ENCODE results near the gene SEC14L5.
"Not testable (repeated sequence)": the region's sequence is repeated elsewhere in the genome, so short reads cannot be mapped to it uniquely, and the experiment has no call there.

The SEC14L5 gene

GRCh38 chr16:4942481-4942880 lies 15.6 kb upstream of the SEC14L5 start:
- Histone ChIP-seq H3K4me1 (ENCODE audit: control insufficient read depth, insufficient read depth, low read length) (peaks cover 44% of the 10 kb centered on the region), H3K36me3 (ENCODE audit: control insufficient read depth, insufficient read depth, low read length) (no peaks in the 10 kb centered on the region), H3K27me3 (ENCODE audit: control insufficient read depth, insufficient read depth, low read length) (no peaks in the 10 kb centered on the region), H3K9me3 (ENCODE audit: control insufficient read depth, insufficient read depth, low read length) (no peaks in the 10 kb centered on the region), H3K9ac (ENCODE audit: low read depth, low read length) (no peak overlapping the region), H3K4me3 (ENCODE audit: low read depth, low read length) (no peak overlapping the region), H3K27ac (ENCODE audit: low read depth, low read length) (peak overlapping the region; percentile 96)

GRCh38 chr16:4944333-4945281 lies 13.5 kb upstream of the SEC14L5 start:
- Histone ChIP-seq H3K9ac (ENCODE audit: low read depth, low read length) (peak overlapping the region; percentile 46; the same call in 1 of the 2 replicates), H3K4me1 (ENCODE audit: control insufficient read depth, insufficient read depth, low read length) (peaks cover 57% of the 10 kb centered on the region), H3K9me3 (ENCODE audit: control insufficient read depth, insufficient read depth, low read length) (no peaks in the 10 kb centered on the region), H3K27ac (ENCODE audit: low read depth, low read length) (peak overlapping the region; percentile 96), H3K36me3 (ENCODE audit: control insufficient read depth, insufficient read depth, low read length) (no peaks in the 10 kb centered on the region), H3K27me3 (ENCODE audit: control insufficient read depth, insufficient read depth, low read length) (no peaks in the 10 kb centered on the region), H3K4me3 (ENCODE audit: low read depth, low read length) (no peak overlapping the region)

- H3K9me3 ChIP-seq (ENCODE audit: control insufficient read depth, insufficient read depth, low read length): no peaks in the 10 kb centered on the region
- no peak overlapping the region for H3K4me3 ChIP-seq (ENCODE audit: low read depth, low read length)
- no peak overlapping the region for H3K9ac ChIP-seq (ENCODE audit: low read depth, low read length)
- peak overlapping the region; percentile 96 for H3K27ac ChIP-seq (ENCODE audit: low read depth, low read length)
- no peaks in the 10 kb centered on the region for H3K36me3 ChIP-seq (ENCODE audit: control insufficient read depth, insufficient read depth, low read length)
- H3K4me1 ChIP-seq (ENCODE audit: control insufficient read depth, insufficient read depth, low read length): peaks cover 53% of the 10 kb centered on the region
- no peaks in the 10 kb centered on the region for H3K27me3 ChIP-seq (ENCODE audit: control insufficient read depth, insufficient read depth, low read length)
Measured at GRCh38 chr16:4945560-4946502, 12.3 kb upstream of the SEC14L5 start.

- H3K27me3 ChIP-seq (ENCODE audit: control insufficient read depth, insufficient read depth, low read length): no peaks in the 10 kb centered on the region
- peaks cover 49% of the 10 kb centered on the region for H3K4me1 ChIP-seq (ENCODE audit: control insufficient read depth, insufficient read depth, low read length)
- no peak overlapping the region for H3K4me3 ChIP-seq (ENCODE audit: low read depth, low read length)
- no peak overlapping the region for H3K9ac ChIP-seq (ENCODE audit: low read depth, low read length)
- H3K27ac ChIP-seq (ENCODE audit: low read depth, low read length): no peak overlapping the region
- no peaks in the 10 kb centered on the region for H3K36me3 ChIP-seq (ENCODE audit: control insufficient read depth, insufficient read depth, low read length)
- no peaks in the 10 kb centered on the region for H3K9me3 ChIP-seq (ENCODE audit: control insufficient read depth, insufficient read depth, low read length)
Measured at GRCh38 chr16:4946917-4947316, 11.2 kb upstream of the SEC14L5 start.

- 0 out of 2 replicates have a peak overlapping the region, but pooled peaks have one; percentile 22 for H3K9ac ChIP-seq (ENCODE audit: low read depth, low read length)
Measured at GRCh38 chr16:4947722-4948503, 10.2 kb upstream of the SEC14L5 start.

GRCh38 chr16:4948903-4949766 lies 9.0 kb upstream of the SEC14L5 start:
- no peaks in the 10 kb centered on the region for H3K9me3 ChIP-seq (ENCODE audit: control insufficient read depth, insufficient read depth, low read length)
- H3K4me1 ChIP-seq (ENCODE audit: control insufficient read depth, insufficient read depth, low read length): peaks cover 32% of the 10 kb centered on the region
- H3K27me3 ChIP-seq (ENCODE audit: control insufficient read depth, insufficient read depth, low read length): no peaks in the 10 kb centered on the region
- H3K4me3 ChIP-seq (ENCODE audit: low read depth, low read length): no peak overlapping the region
- H3K9ac ChIP-seq (ENCODE audit: low read depth, low read length): no peak overlapping the region
- no peak overlapping the region for H3K27ac ChIP-seq (ENCODE audit: low read depth, low read length)
- H3K36me3 ChIP-seq (ENCODE audit: control insufficient read depth, insufficient read depth, low read length): no peaks in the 10 kb centered on the region

More at GRCh38 chr16:4947722-4948503, 10.2 kb upstream of the SEC14L5 start:
- Histone ChIP-seq H3K4me3 (ENCODE audit: low read depth, low read length) (no peak overlapping the region), H3K36me3 (ENCODE audit: control insufficient read depth, insufficient read depth, low read length) (no peaks in the 10 kb centered on the region), H3K4me1 (ENCODE audit: control insufficient read depth, insufficient read depth, low read length) (peaks cover 44% of the 10 kb centered on the region), H3K27me3 (ENCODE audit: control insufficient read depth, insufficient read depth, low read length) (no peaks in the 10 kb centered on the region), H3K9me3 (ENCODE audit: control insufficient read depth, insufficient read depth, low read length) (no peaks in the 10 kb centered on the region), H3K27ac (ENCODE audit: low read depth, low read length) (peak overlapping the region; percentile 79)

GRCh38 chr16:4949986-4950385 lies 8.1 kb upstream of the SEC14L5 start:
- H3K9me3 ChIP-seq (ENCODE audit: control insufficient read depth, insufficient read depth, low read length): no peaks in the 10 kb centered on the region
- H3K9ac ChIP-seq (ENCODE audit: low read depth, low read length): no peak overlapping the region
- H3K4me3 ChIP-seq (ENCODE audit: low read depth, low read length): no peak overlapping the region
- H3K27ac ChIP-seq (ENCODE audit: low read depth, low read length): no peak overlapping the region
- no peaks in the 10 kb centered on the region for H3K36me3 ChIP-seq (ENCODE audit: control insufficient read depth, insufficient read depth, low read length)
- H3K4me1 ChIP-seq (ENCODE audit: control insufficient read depth, insufficient read depth, low read length): peaks cover 24% of the 10 kb centered on the region
- no peaks in the 10 kb centered on the region for H3K27me3 ChIP-seq (ENCODE audit: control insufficient read depth, insufficient read depth, low read length)

GRCh38 chr16:4951583-4951982 lies 6.5 kb upstream of the SEC14L5 start:
- H3K27me3 ChIP-seq (ENCODE audit: control insufficient read depth, insufficient read depth, low read length); H3K9ac ChIP-seq (ENCODE audit: low read depth, low read length); H3K4me3 ChIP-seq (ENCODE audit: low read depth, low read length); H3K9me3 ChIP-seq (ENCODE audit: control insufficient read depth, insufficient read depth, low read length); H3K36me3 ChIP-seq (ENCODE audit: control insufficient read depth, insufficient read depth, low read length); H3K27ac ChIP-seq (ENCODE audit: low read depth, low read length): not testable (repeated sequence)
- peaks cover 21% of the 10 kb centered on the region for H3K4me1 ChIP-seq (ENCODE audit: control insufficient read depth, insufficient read depth, low read length)

GRCh38 chr16:4954714-4955113 lies 3.4 kb upstream of the SEC14L5 start:
- no peak overlapping the region for H3K27ac ChIP-seq (ENCODE audit: low read depth, low read length)

GRCh38 chr16:4957420-4957719 lies 760 bp upstream of the SEC14L5 start:
- Histone ChIP-seq H3K9ac (ENCODE audit: low read depth, low read length) (no peak overlapping the region; the same call in 1 of the 2 replicates), H3K27me3 (ENCODE audit: control insufficient read depth, insufficient read depth, low read length) (no peaks in the 10 kb centered on the region), H3K4me1 (ENCODE audit: control insufficient read depth, insufficient read depth, low read length) (0 out of 2 replicates have a peak, but pooled peaks cover 6% of the 10 kb centered on the region), H3K4me3 (ENCODE audit: low read depth, low read length) (peak overlapping the region; percentile 84), H3K9me3 (ENCODE audit: control insufficient read depth, insufficient read depth, low read length) (no peaks in the 10 kb centered on the region), H3K36me3 (ENCODE audit: control insufficient read depth, insufficient read depth, low read length) (no peaks in the 10 kb centered on the region), H3K27ac (ENCODE audit: low read depth, low read length) (peak overlapping the region; percentile 36)

More at GRCh38 chr16:4954714-4955113, 3.4 kb upstream of the SEC14L5 start:
- Histone ChIP-seq H3K9me3 (ENCODE audit: control insufficient read depth, insufficient read depth, low read length) (no peaks in the 10 kb centered on the region), H3K4me1 (ENCODE audit: control insufficient read depth, insufficient read depth, low read length) (0 out of 2 replicates have a peak, but pooled peaks cover 6% of the 10 kb centered on the region), H3K27me3 (ENCODE audit: control insufficient read depth, insufficient read depth, low read length) (no peaks in the 10 kb centered on the region), H3K9ac (ENCODE audit: low read depth, low read length) (no peak overlapping the region), H3K36me3 (ENCODE audit: control insufficient read depth, insufficient read depth, low read length) (no peaks in the 10 kb centered on the region), H3K4me3 (ENCODE audit: low read depth, low read length) (no peak overlapping the region)

Measured in HUES48 (cell line).